ENCODE measurements around the gene HDGFL3.

DNA sequence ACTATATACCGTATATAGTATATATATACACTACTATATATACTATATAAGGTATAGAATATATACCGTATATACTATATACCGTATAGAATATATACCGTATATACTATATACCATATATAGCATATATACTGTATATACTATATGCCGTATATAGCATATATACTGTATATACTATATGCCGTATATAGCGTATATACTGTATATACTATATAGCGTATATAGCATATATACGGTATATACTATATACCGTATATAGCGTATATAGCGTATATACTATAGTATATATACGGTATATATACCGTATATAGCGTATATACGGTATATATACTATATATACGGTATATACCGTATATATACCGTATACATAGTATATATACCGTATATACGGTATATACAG lies 22.6 kb upstream of the HDGFL3 start:
- TF ChIP-seq POLR2A (IDR thresholded peaks at IDR 0.05) = no peak
- TF ChIP-seq CTCF (IDR thresholded peaks at IDR 0.05) = no peak
